Astrocyte (in vitro differentiated cells and primary cell): ENCODE data around the gene CASP14.

Experiments
- CTCF ChIP-seq: IDR thresholded peaks from 2 replicates; pipeline ENCODE4 v1.5.1; 2011; ENCODE audit warnings: low read depth, mild to moderate bottlenecking, inconsistent platforms, low read length, moderate library complexity; ENCODE audit not compliant: insufficient read depth
- EZH2 ChIP-seq: IDR thresholded peaks from 2 replicates; pipeline ENCODE4 v1.6.1; 2012; ENCODE audit warnings: mild to moderate bottlenecking, low read length, inconsistent platforms; ENCODE audit not compliant: insufficient read depth

- TF ChIP-seq EZH2 (no peak), CTCF (no peak)
Measured at GRCh38 chr19:15014579-15014978, 34.7 kb upstream of the CASP14 start.
